Memory B cell (primary cell): ENCODE data around the gene ETNK2.

Experiments used
- ATAC-seq: fragments of 150-1000 bp; cut with Tn5 transposase; 2 replicates; pipeline ENCODE4 v1.10.0; 2021; ENCODE audit warnings: low read depth, mild to moderate bottlenecking, moderate library complexity
- DNase-seq, 2 donors: peaks; one replicate each; pipeline ENCODE4 v3.0.0; 2022; ENCODE audit warnings: low spot score in 2 of 2
- H3K27ac Mint-ChIP-seq: one replicate; pipeline ENCODE4 v1.8.0; 2022; ENCODE audit warnings: mild to moderate bottlenecking, moderate library complexity, mixed read lengths
- H3K27me3 Mint-ChIP-seq: one replicate; pipeline ENCODE4 v1.8.0; 2022; ENCODE audit warnings: mixed read lengths
- H3K36me3 Mint-ChIP-seq: one replicate; pipeline ENCODE4 v1.8.0; 2022; ENCODE audit warnings: mild to moderate bottlenecking, mixed read lengths
- H3K4me1 Mint-ChIP-seq: one replicate; pipeline ENCODE4 v1.8.0; 2022; ENCODE audit warnings: mixed read lengths
- H3K4me3 Mint-ChIP-seq: one replicate; pipeline ENCODE4 v1.8.0; 2022; ENCODE audit warnings: mild to moderate bottlenecking, moderate library complexity, mixed read lengths
- H3K9me3 Mint-ChIP-seq: one replicate; pipeline ENCODE4 v1.8.0; 2022; ENCODE audit warnings: mixed read lengths

Gene ETNK2

GRCh38 chr1:204151552-204152309 is at the start of gene ETNK2:
Gene ETNK2, minus strand, starts transcription at chr1:204152044. Its CDS starts 192 bp downstream, at chr1:204151852.
- Mint-ChIP-seq H3K4me1 (peaks cover 2% of the 10 kb centered on the region), H3K9me3 (no peaks in the 10 kb centered on the region), H3K27ac (no peak within 1 kb of the TSS), H3K27me3 (peaks cover 20% of the 10 kb centered on the region), H3K4me3 (peak within 1 kb of the TSS; percentile 76), H3K36me3 (no peaks in the 10 kb centered on the region)
- DNase-seq (peak; percentile 40 to 54), ATAC-seq (peak; percentile 77)

GRCh38 chr1:204201348-204202040 is 49.6 kb upstream of the ETNK2 start:
- no peak overlapping the region for H3K27ac Mint-ChIP-seq
- H3K4me1 Mint-ChIP-seq = no peaks in the 10 kb centered on the region
- H3K36me3 Mint-ChIP-seq = no peaks in the 10 kb centered on the region
- H3K4me3 Mint-ChIP-seq = no peak overlapping the region
- H3K27me3 Mint-ChIP-seq = peaks cover 26% of the 10 kb centered on the region
- DNase-seq (no peak), ATAC-seq (no peak)
- H3K9me3 Mint-ChIP-seq = no peaks in the 10 kb centered on the region

GRCh38 chr1:204199579-204199978 is 47.7 kb upstream of the ETNK2 start:
- Mint-ChIP-seq H3K27ac (no peak overlapping the region), H3K9me3 (no peaks in the 10 kb centered on the region), H3K4me3 (no peak overlapping the region), H3K27me3 (peaks cover 26% of the 10 kb centered on the region), H3K4me1 (peaks cover 5% of the 10 kb centered on the region), H3K36me3 (no peaks in the 10 kb centered on the region)
- DNase-seq (no peak), ATAC-seq (no peak)

- no peak for DNase-seq
- H3K27ac Mint-ChIP-seq = no peak overlapping the region
- H3K4me3 Mint-ChIP-seq = no peak overlapping the region
These were observed 46.8 kb upstream of the ETNK2 start for GRCh38 chr1:204198348-204199340.

GRCh38 chr1:204197068-204197467 is 45.2 kb upstream of the ETNK2 start:
- peaks cover 5% of the 10 kb centered on the region for H3K4me1 Mint-ChIP-seq
- no peak overlapping the region for H3K27ac Mint-ChIP-seq
- H3K27me3 Mint-ChIP-seq = peaks cover 19% of the 10 kb centered on the region
- ATAC-seq = no peak
- no peak overlapping the region for H3K4me3 Mint-ChIP-seq
- H3K9me3 Mint-ChIP-seq = no peaks in the 10 kb centered on the region
- no peak for DNase-seq
- no peaks in the 10 kb centered on the region for H3K36me3 Mint-ChIP-seq

More at GRCh38 chr1:204198348-204199340, 46.8 kb upstream of the ETNK2 start:
- ATAC-seq = no peak
- H3K27me3 Mint-ChIP-seq = peaks cover 23% of the 10 kb centered on the region
- peaks cover 5% of the 10 kb centered on the region for H3K4me1 Mint-ChIP-seq
- no peaks in the 10 kb centered on the region for H3K36me3 Mint-ChIP-seq
- H3K9me3 Mint-ChIP-seq = no peaks in the 10 kb centered on the region

GRCh38 chr1:204196068-204196795 is 44.4 kb upstream of the ETNK2 start, which contains the start of gene KISS1:
Gene KISS1, minus strand, starts transcription at chr1:204196491. Its CDS starts 3,615 bp downstream, at chr1:204192876.
- no peak within 1 kb of the TSS for H3K27ac Mint-ChIP-seq
- DNase-seq = no peak
- peaks cover 22% of the 10 kb centered on the region for H3K27me3 Mint-ChIP-seq
- ATAC-seq = no peak
- H3K4me1 Mint-ChIP-seq = peaks cover 5% of the 10 kb centered on the region
- no peaks in the 10 kb centered on the region for H3K36me3 Mint-ChIP-seq
- no peaks in the 10 kb centered on the region for H3K9me3 Mint-ChIP-seq
- no peak within 1 kb of the TSS for H3K4me3 Mint-ChIP-seq

GRCh38 chr1:204194771-204195170 is 42.9 kb upstream of the ETNK2 start:
- peaks cover 16% of the 10 kb centered on the region for H3K27me3 Mint-ChIP-seq
- H3K9me3 Mint-ChIP-seq = no peaks in the 10 kb centered on the region
- no peak for DNase-seq
- ATAC-seq = no peak
- no peaks in the 10 kb centered on the region for H3K36me3 Mint-ChIP-seq
- no peak overlapping the region for H3K4me3 Mint-ChIP-seq
- no peak overlapping the region for H3K27ac Mint-ChIP-seq
- H3K4me1 Mint-ChIP-seq = peaks cover 5% of the 10 kb centered on the region

- Mint-ChIP-seq H3K4me3 (no peak overlapping the region), H3K9me3 (no peaks in the 10 kb centered on the region), H3K27me3 (peaks cover 21% of the 10 kb centered on the region), H3K4me1 (peaks cover 5% of the 10 kb centered on the region), H3K36me3 (no peaks in the 10 kb centered on the region), H3K27ac (no peak overlapping the region)
- DNase-seq (no peak), ATAC-seq (no peak)
These were observed 42.2 kb upstream of the ETNK2 start for GRCh38 chr1:204194080-204194479.

GRCh38 chr1:204192589-204193352 is 40.9 kb upstream of the ETNK2 start:
- Mint-ChIP-seq H3K9me3 (no peaks in the 10 kb centered on the region), H3K27me3 (peaks cover 30% of the 10 kb centered on the region), H3K4me1 (peaks cover 5% of the 10 kb centered on the region), H3K36me3 (no peaks in the 10 kb centered on the region), H3K27ac (no peak overlapping the region), H3K4me3 (no peak overlapping the region)
- ATAC-seq = no peak
- no peak for DNase-seq

GRCh38 chr1:204192046-204192445 is 40.2 kb upstream of the ETNK2 start:
- peaks cover 35% of the 10 kb centered on the region for H3K27me3 Mint-ChIP-seq
- DNase-seq (no peak), ATAC-seq (no peak)
- no peaks in the 10 kb centered on the region for H3K9me3 Mint-ChIP-seq
- H3K27ac Mint-ChIP-seq = no peak overlapping the region
- H3K4me1 Mint-ChIP-seq = peaks cover 5% of the 10 kb centered on the region
- no peak overlapping the region for H3K4me3 Mint-ChIP-seq
- H3K36me3 Mint-ChIP-seq = no peaks in the 10 kb centered on the region

GRCh38 chr1:204191456-204191855 is 39.6 kb upstream of the ETNK2 start:
- Mint-ChIP-seq H3K27ac (no peak overlapping the region), H3K9me3 (no peaks in the 10 kb centered on the region), H3K27me3 (peaks cover 38% of the 10 kb centered on the region), H3K4me3 (no peak overlapping the region), H3K36me3 (no peaks in the 10 kb centered on the region), H3K4me1 (peaks cover 5% of the 10 kb centered on the region)
- ATAC-seq = no peak
- no peak for DNase-seq

GRCh38 chr1:204190212-204191211 is 38.7 kb upstream of the ETNK2 start:
- peak in 1 of 2 donors; percentile 19 for DNase-seq
- Mint-ChIP-seq H3K36me3 (no peaks in the 10 kb centered on the region), H3K4me1 (peaks cover 5% of the 10 kb centered on the region), H3K9me3 (no peaks in the 10 kb centered on the region), H3K27ac (no peak overlapping the region), H3K4me3 (no peak overlapping the region), H3K27me3 (peaks cover 38% of the 10 kb centered on the region)
- ATAC-seq = peak; percentile 22
